Subcutaneous abdominal adipose tissue (tissue), 5 donors: ENCODE results near the gene UPK3A.

Experiments
- H3K27ac ChIP-seq: one replicate; pipeline ENCODE4 v1.7.0; 2013; ENCODE audit warnings: low read depth, mild to moderate bottlenecking, inconsistent platforms, low read length, moderate library complexity
- H3K27me3 ChIP-seq, 5 donors: one replicate each; pipeline ENCODE4 v1.7.0; 2013; ENCODE audit warnings: low read length in 5 of 5, inconsistent platforms in 1 of 5; ENCODE audit not compliant: control insufficient read depth in 5 of 5, insufficient read depth in 4 of 5
- H3K36me3 ChIP-seq, 5 donors: one replicate each; pipeline ENCODE4 v1.7.0; 2013; ENCODE audit warnings: low read length in 5 of 5; ENCODE audit not compliant: control insufficient read depth in 5 of 5, insufficient read depth in 5 of 5
- H3K4me1 ChIP-seq, 5 donors: one replicate each; pipeline ENCODE4 v1.7.0; 2013; ENCODE audit warnings: low read length in 5 of 5, mild to moderate bottlenecking in 3 of 5, moderate library complexity in 1 of 5; ENCODE audit not compliant: control insufficient read depth in 5 of 5, insufficient read depth in 5 of 5
- H3K4me3 ChIP-seq, 5 donors: one replicate each; pipeline ENCODE4 v1.7.0; 2013; ENCODE audit warnings: low read length in 5 of 5, low read depth in 1 of 5
- H3K9ac ChIP-seq, 5 donors: one replicate each; pipeline ENCODE4 v1.7.0; 2013; ENCODE audit warnings: low read length in 5 of 5, mild to moderate bottlenecking in 4 of 5, moderate library complexity in 3 of 5
- H3K9me3 ChIP-seq, 5 donors: one replicate each; pipeline ENCODE4 v1.7.0; 2013; ENCODE audit warnings: low read length in 5 of 5; ENCODE audit not compliant: control insufficient read depth in 5 of 5
- donor health status: healthy.
- donor health status: healthy.
- donor health status: healthy.
- donor health status: healthy.
- donor health status: healthy.

UPK3A gene

DNA sequence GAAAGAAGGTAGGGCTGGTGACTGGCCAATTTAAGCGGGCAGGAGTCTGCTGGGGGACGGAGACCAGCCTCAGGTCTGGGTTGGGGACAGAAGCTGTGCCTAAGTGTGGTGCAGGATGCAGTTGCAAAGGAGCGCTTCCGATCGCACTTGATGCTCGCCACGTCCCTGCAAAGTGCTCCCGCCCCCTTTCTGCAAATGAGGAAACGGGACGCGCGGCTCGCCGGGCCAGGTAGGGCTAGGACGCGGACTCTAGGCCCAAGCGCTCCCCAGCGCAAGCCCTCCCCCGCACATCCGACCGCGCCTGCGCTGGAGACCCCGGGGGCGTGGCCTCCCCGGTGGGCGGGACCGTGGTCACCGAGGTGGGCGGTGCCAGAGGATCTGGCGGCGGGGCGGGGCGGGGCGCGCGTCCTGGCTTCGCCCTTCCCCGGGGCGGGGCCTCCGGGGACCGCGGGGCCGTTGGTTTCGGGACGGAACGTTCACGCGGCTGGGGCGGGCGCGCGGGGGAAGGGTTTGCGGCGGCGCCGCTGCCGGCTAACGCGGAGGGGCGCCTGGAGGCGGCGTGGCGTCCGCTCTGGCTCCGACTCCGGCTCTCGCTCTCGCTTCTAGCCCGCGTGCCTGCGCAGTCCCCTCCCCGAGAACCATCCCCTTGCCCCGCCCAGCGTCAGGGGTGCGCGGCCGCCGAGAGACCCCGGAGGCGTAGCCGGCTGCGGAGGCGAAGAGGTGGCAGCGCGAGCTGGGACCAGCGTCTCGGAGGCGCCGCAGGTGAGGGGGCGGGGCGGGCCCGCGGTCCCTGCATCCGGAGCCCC is 24.9 kb downstream of the UPK3A start, which contains the start of gene FAM118A:
Gene FAM118A (plus strand): TSS at position 513 of the 806 bp plus-strand sequence. CDS start 12,446 bp downstream, outside the sequence.
- H3K4me1 ChIP-seq, result peaks cover 0 to 23% (median 21%) of the 10 kb centered on the region in 5 donors
- H3K27ac ChIP-seq, result peak within 1 kb of the TSS; percentile 41
- no peaks in the 10 kb centered on the region for H3K27me3 ChIP-seq
- H3K36me3 ChIP-seq, result no peaks in the 10 kb centered on the region
- H3K4me3 ChIP-seq, result peak within 1 kb of the TSS; percentile 76 to 82 (median 81)
- no peaks in the 10 kb centered on the region for H3K9me3 ChIP-seq
- H3K9ac ChIP-seq, result peak within 1 kb of the TSS; percentile 8 to 90 (median 81)

GRCh38 chr22:45310331-45310976 is 25.7 kb downstream of the UPK3A start:
- Histone ChIP-seq H3K4me1 (peaks cover 0 to 23% (median 21%) of the 10 kb centered on the region in 5 donors), H3K27ac (peak overlapping the region; percentile 41), H3K4me3 (peak overlapping the region; percentile 45 to 82 (median 72)), H3K36me3 (no peaks in the 10 kb centered on the region), H3K9ac (peak overlapping the region; percentile 8 to 82 (median 79)), H3K27me3 (no peaks in the 10 kb centered on the region), H3K9me3 (no peaks in the 10 kb centered on the region)

- H3K9me3 ChIP-seq, result no peaks in the 10 kb centered on the region
- H3K27ac ChIP-seq, result peak overlapping the region; percentile 41
- no peaks in the 10 kb centered on the region for H3K36me3 ChIP-seq
- peak overlapping the region in 4 of 5 donors; percentile 74 to 82 (median 80) for H3K9ac ChIP-seq
- no peaks in the 10 kb centered on the region for H3K27me3 ChIP-seq
- peak overlapping the region; percentile 45 to 82 (median 72) for H3K4me3 ChIP-seq
- H3K4me1 ChIP-seq, result peaks cover 0 to 23% (median 21%) of the 10 kb centered on the region in 5 donors
Observed at GRCh38 chr22:45310977-45311531, 26.3 kb downstream of the UPK3A start.

DNA sequence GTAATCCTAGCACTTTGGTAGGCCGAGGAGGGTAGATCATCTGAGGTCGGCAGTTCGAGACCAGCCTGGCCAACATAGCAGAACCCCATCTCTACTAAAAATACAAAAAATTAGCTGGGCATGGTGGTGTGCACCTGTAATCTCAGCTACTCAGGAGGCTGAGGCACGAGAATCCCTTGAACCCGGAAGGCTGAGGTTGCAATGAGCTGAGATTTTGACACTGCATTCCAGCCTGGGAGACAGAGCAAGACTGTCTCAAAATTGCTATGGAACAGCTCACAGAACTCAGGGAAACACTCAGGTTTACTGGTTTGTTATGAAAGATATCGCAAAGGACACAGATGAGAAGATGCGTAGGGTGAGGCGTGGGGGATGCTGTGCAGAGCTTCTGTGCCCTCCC is 27.7 kb downstream of the UPK3A start:
- Histone ChIP-seq H3K27me3 (no peaks in the 10 kb centered on the region), H3K9ac (no peak overlapping the region), H3K4me1 (peaks cover 0 to 28% (median 26%) of the 10 kb centered on the region in 5 donors), H3K36me3 (no peaks in the 10 kb centered on the region), H3K4me3 (no peak overlapping the region), H3K27ac (no peak overlapping the region), H3K9me3 (no peaks in the 10 kb centered on the region)

DNA sequence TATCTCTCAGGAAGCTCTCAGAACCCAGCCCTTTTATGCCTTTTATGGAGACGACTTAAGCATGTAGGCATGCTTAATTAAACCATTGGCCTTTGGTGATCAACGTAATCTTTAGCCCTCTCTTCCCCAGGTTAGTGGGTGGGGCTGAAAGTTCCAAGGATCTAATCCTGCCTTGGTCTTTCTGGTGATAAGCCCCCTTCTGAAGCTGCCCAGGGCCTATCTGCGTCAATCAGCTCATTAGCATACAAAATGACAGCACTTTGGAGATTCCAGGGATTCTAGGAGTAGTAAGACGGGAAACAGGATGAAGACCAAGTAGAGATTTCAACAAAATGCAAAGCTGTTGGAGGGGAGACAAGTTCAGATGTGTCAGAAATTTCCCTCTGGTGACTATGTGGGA is 28.1 kb downstream of the UPK3A start:
- Histone ChIP-seq H3K27me3 (no peaks in the 10 kb centered on the region), H3K27ac (no peak overlapping the region), H3K4me1 (peaks cover 0 to 33% (median 31%) of the 10 kb centered on the region in 5 donors), H3K4me3 (no peak overlapping the region), H3K9me3 (no peaks in the 10 kb centered on the region), H3K36me3 (no peaks in the 10 kb centered on the region), H3K9ac (no peak overlapping the region)

GRCh38 chr22:45314054-45314721 is 29.4 kb downstream of the UPK3A start:
- Histone ChIP-seq H3K27me3 (no peaks in the 10 kb centered on the region), H3K36me3 (no peaks in the 10 kb centered on the region), H3K4me1 (peaks cover 0 to 41% (median 35%) of the 10 kb centered on the region in 5 donors), H3K9me3 (no peaks in the 10 kb centered on the region), H3K27ac (no peak overlapping the region), H3K9ac (no peak overlapping the region), H3K4me3 (no peak overlapping the region)

GRCh38 chr22:45314786-45315185 is 30.0 kb downstream of the UPK3A start:
- Histone ChIP-seq H3K9me3 (no peaks in the 10 kb centered on the region), H3K27ac (no peak overlapping the region), H3K36me3 (no peaks in the 10 kb centered on the region), H3K4me3 (no peak overlapping the region), H3K27me3 (no peaks in the 10 kb centered on the region), H3K4me1 (peaks cover 0 to 41% (median 36%) of the 10 kb centered on the region in 5 donors), H3K9ac (no peak overlapping the region)

- H3K4me3 ChIP-seq, result no peak overlapping the region
- no peaks in the 10 kb centered on the region for H3K27me3 ChIP-seq
- peak overlapping the region in 2 of 5 donors; percentile 26 to 28 for H3K9ac ChIP-seq
- peaks cover 0 to 27% (median 22%) of the 10 kb centered on the region in 5 donors for H3K4me1 ChIP-seq
- peak overlapping the region; percentile 63 for H3K27ac ChIP-seq
- no peaks in the 10 kb centered on the region for H3K9me3 ChIP-seq
- no peaks in the 10 kb centered on the region for H3K36me3 ChIP-seq
Observed at GRCh38 chr22:45316796-45317526, 32.2 kb downstream of the UPK3A start.

GRCh38 chr22:45317551-45318167 is 32.9 kb downstream of the UPK3A start:
- peak overlapping the region; percentile 63 for H3K27ac ChIP-seq
- H3K4me1 ChIP-seq, result peaks cover 0 to 27% (median 22%) of the 10 kb centered on the region in 5 donors
- peaks cover 0 to 5% (median 4%) of the 10 kb centered on the region in 5 donors for H3K36me3 ChIP-seq
- H3K27me3 ChIP-seq, result no peaks in the 10 kb centered on the region
- no peaks in the 10 kb centered on the region for H3K9me3 ChIP-seq
- peak overlapping the region in 2 of 5 donors; percentile 19 to 29 for H3K4me3 ChIP-seq
- peak overlapping the region in 2 of 5 donors; percentile 26 to 44 for H3K9ac ChIP-seq
